IMR-90 (cell line): Measurements from ENCODE around the gene MCMBP.

Source experiments
- BHLHE40 ChIP-seq: fragments of 150-350 bp; IDR thresholded peaks from 2 replicates; pipeline ENCODE4 v1.6.1; 2016; ENCODE audit warnings: mild to moderate bottlenecking, low read depth, low read length
- CEBPB ChIP-seq: IDR thresholded peaks from 2 replicates; pipeline ENCODE4 v1.6.1; 2012; ENCODE audit warnings: low read depth, low read length, improper control_type of control experiment
- CHD1 ChIP-seq: IDR thresholded peaks from 2 replicates; pipeline ENCODE4 v1.6.1; 2012; ENCODE audit warnings: low read depth, low read length, improper control_type of control experiment
- CTCF ChIP-seq: conservative IDR thresholded peaks from 2 replicates; pipeline ENCODE4 v1.5.1; 2012; ENCODE audit warnings: mild to moderate bottlenecking, low read depth, low read length, improper control_type of control experiment
- ELK1 ChIP-seq: fragments of 150-350 bp; IDR thresholded peaks from 2 replicates; pipeline ENCODE4 v1.6.1; 2016; ENCODE audit warnings: low read depth, mild to moderate bottlenecking, low read length, moderate library complexity, borderline replicate concordance
- FOS ChIP-seq: fragments of 150-350 bp; IDR thresholded peaks from 2 replicates; pipeline ENCODE4 v1.6.1; 2016; ENCODE audit warnings: low read depth, low read length
- MAFK ChIP-seq: IDR thresholded peaks from 2 replicates; pipeline ENCODE4 v1.6.1; 2012; ENCODE audit warnings: low read depth, low read length, improper control_type of control experiment
- MXI1 ChIP-seq: IDR thresholded peaks from 2 replicates; pipeline ENCODE4 v1.6.1; 2012; ENCODE audit warnings: low read depth, mild to moderate bottlenecking, low read length, moderate library complexity, borderline replicate concordance
- NFE2L2 ChIP-seq: fragments of 150-350 bp; IDR thresholded peaks from 2 replicates; pipeline ENCODE4 v1.6.1; 2016; ENCODE audit warnings: low read depth, mild to moderate bottlenecking, low read length
- POLR2A ChIP-seq: IDR thresholded peaks from 2 replicates; pipeline ENCODE4 v1.6.1; 2012; ENCODE audit warnings: mild to moderate bottlenecking, low read depth, low read length
- RCOR1 ChIP-seq: IDR thresholded peaks from 2 replicates; pipeline ENCODE4 v1.6.1; 2012; ENCODE audit warnings: mild to moderate bottlenecking, low read length, improper control_type of control experiment; ENCODE audit not compliant: insufficient replicate concordance
- RFX5 ChIP-seq: IDR thresholded peaks from 2 replicates; pipeline ENCODE4 v1.8.0; 2012; ENCODE audit warnings: low read depth, mild to moderate bottlenecking, low read length, moderate library complexity
- SMC3 ChIP-seq: fragments of 150-350 bp; IDR thresholded peaks from 2 replicates; pipeline ENCODE4 v1.6.1; 2016; ENCODE audit warnings: low read depth, mild to moderate bottlenecking, antibody characterized with exemption, low read length, moderate library complexity
- USF2 ChIP-seq: fragments of 150-350 bp; IDR thresholded peaks from 2 replicates; pipeline ENCODE4 v1.6.1; 2017; ENCODE audit warnings: mild to moderate bottlenecking, antibody characterized with exemption, low read length, low read depth

GRCh38 chr10:119780879-119781480 is 91.7 kb downstream of the MCMBP start:
- TF ChIP-seq CTCF: no peak
- TF ChIP-seq MAFK: no peak
- TF ChIP-seq POLR2A: no peak
- no peak for TF ChIP-seq RCOR1
- TF ChIP-seq SMC3: no peak
- TF ChIP-seq NFE2L2: no peak
- TF ChIP-seq ELK1: no peak
- TF ChIP-seq FOS: no peak
- TF ChIP-seq USF2: no peak
- no peak for TF ChIP-seq RFX5
- TF ChIP-seq BHLHE40: no peak
- TF ChIP-seq MXI1: no peak
- TF ChIP-seq CHD1: no peak
- no peak for TF ChIP-seq CEBPB
